ENCODE measurements around the gene PTCRA.

GRCh38 chr6:42947950-42948349 is 32.1 kb downstream of the PTCRA start:
- TF ChIP-seq POLR2A (IDR thresholded peaks at IDR 0.05) (no peak), CTCF (IDR thresholded peaks at IDR 0.05) (no peak), POLR2AphosphoS5 (IDR thresholded peaks at IDR 0.05) (no peak)
